Left forelimb (tissue), 1 donor: ENCODE measurements around the gene CDH23.

Source experiments
- DNase-seq: peaks from one replicate; pipeline ENCODE4 v3.0.0-alpha.2; 2018; ENCODE audit warnings: low spot score

CDH23 gene

DNA sequence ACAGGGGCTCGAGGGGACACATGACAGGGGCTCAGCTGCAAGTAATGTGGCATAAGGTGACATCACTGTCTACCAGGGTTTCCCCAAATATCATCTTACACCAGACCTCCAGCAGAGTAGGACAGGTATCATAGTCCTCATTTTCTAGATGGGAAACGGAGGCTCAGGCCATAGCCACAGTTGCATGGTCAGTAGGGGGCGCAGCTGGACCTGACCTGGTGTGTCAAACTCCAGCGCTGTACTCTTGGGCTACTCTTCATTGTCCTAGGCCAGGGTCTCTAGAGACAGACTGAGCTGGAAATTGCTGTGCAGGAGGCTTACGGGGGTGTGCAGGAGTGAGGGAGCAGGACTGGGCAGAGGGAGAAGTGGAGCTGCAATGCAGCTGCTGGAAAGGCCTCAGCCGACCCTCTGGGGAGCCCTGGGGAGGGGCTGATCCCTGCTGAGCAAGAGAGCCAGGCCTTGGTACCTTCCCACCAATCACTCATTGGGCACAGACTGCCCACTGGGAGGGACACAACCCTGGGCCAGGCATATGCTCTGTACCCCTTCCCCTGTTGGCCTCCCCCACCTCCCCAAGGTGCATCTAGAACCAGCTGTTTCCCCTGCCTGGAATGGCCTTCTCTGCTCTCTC is 89.9 kb downstream of the CDH23 start:
- no peak for DNase-seq

GRCh38 chr10:71487726-71488125 is 91.0 kb downstream of the CDH23 start:
- no peak for DNase-seq

GRCh38 chr10:71489077-71489476 is 92.4 kb downstream of the CDH23 start:
- DNase-seq = no peak

DNA sequence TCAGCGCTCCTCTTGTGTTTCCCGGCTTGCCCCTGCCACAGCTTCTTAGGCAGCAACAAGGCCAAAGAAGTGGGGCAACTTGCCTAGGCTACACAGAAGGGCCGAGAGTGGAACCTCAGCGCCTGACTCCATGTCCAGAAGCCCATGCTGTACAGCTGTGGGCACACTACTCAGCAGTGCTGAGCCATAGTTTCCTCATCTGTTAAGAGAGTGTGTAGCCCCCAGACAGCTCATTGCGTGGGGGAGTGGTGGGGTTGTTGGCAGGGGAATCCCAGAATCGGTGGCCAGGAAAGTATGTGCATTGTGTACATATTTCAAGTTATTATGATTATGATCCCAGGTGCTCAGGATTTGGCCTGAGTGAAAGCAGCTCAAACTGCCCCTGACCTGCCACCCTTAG is 96.2 kb downstream of the CDH23 start:
- no peak for DNase-seq

DNA sequence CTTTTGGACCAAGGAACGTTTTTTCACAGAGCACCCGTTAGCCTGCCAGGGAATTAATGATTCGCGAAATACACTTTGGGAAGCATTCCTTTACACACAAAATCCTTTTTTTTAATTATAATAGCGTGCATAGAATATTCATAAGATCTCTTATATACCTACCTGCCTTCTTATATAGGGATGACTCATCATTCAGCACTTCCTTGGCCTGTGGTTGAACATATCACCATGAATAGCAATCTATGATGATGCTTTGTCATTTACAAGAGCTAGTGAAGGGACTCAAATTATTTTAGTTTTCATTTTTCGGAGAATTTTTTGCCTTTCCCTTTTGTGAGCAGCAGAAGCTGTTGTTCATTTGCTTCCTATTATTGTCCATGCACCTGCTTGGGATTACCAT is 97.0 kb downstream of the CDH23 start:
- DNase-seq = no peak

DNA sequence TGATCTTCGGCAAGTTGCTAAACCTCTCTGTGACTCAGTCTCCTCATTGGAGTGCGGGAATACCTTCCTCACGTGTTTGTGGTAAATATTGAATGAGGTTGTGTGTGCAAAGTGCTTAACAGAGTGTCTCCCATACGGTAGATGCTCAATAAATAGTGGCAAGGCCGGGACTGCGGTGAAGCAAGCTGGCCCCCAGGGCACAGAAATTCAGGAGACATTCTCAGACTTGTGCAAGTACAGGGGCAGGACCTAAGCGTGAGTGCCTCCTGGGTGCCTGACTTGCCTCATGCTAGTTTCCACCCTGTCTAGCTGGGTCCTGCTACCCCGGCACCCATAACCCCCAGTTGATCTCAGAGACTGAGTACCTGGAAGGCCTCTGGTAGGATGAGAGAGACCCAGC is 97.8 kb downstream of the CDH23 start:
- DNase-seq = no peak

DNA sequence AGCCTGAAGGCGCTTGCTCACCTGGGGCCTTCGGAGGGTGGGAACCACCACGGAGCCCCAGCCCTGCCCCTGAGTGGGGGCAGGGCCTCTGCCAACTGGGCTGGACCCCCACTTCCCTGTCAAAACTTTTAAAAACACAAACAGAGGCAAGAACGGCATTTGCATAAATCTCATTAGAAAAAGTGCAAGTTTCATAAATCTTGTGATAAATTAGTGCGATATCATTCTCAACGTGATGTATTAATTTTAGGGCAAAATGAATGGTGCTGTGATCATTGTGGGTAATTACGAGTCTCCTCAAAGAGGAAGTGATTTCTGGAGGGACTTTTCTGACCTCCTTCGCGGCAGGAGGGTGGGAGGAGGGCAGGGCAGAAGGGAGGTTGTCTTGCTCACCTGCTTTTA is 98.3 kb downstream of the CDH23 start:
- DNase-seq = no peak

DNA sequence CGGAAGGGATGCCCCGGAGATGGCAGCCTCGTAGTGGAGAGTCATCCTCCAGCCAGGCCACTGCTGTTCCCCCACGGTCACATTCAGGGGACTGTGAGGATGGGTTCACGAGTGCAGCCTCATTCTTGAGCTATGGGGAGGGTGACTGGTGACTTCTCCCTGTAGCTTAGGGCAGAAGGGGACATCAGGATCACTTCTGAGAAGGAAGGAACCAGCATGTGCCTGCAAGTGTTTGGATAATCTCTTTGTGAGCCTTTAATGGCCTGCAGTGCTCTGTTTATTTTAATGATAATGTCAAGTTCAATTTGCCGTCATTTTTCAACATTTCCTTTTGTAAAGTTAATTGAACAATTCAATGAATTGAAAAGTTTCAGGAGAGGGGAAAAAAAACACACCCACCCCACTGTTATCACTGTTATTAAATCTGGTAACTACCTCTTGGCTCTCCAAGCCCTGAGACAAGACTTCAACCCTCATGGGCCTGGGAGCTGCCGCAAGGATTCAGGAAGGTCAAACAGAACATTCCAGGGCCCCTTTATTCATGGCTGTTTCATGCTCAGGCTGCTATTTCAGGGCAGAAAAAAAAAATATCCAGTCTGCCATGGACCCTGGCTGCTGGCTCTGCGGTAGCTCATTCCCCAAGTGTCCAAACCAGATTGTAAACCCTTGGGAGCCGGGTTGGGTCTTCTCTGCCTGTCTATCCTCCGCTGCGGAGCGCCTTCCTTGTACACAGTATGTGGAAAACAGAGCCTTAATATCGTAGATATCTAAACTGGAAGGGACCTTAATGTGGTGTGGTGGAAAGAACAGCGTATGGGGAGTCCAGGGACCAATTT is 100.4 kb downstream of the CDH23 start:
- no peak for DNase-seq

GRCh38 chr10:71497763-71498326 is 101.1 kb downstream of the CDH23 start:
- no peak for DNase-seq

DNA sequence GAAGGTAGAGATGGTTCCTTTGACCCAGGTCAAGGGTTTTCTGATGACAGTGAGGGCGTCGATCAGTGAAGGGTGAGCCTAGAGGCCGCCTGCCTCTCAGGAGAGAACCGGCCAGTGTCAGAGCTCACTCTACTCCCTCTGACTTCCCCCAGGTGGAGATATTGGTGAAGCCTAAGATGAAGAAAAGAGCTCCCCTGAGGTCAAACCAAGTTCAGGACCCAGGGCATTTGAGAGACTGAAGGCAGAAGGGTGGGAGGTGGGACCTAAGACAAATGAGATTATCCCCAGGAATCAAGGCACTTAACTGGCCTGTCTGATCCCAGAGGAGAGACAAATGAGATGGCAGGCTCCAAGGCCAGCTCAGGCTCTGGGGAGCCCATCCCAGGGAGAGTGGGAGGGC is 104.7 kb downstream of the CDH23 start:
- DNase-seq = no peak

GRCh38 chr10:71502190-71502589 is 105.5 kb downstream of the CDH23 start:
- no peak for DNase-seq

GRCh38 chr10:71502851-71503250 is 106.1 kb downstream of the CDH23 start:
- DNase-seq = no peak

DNA sequence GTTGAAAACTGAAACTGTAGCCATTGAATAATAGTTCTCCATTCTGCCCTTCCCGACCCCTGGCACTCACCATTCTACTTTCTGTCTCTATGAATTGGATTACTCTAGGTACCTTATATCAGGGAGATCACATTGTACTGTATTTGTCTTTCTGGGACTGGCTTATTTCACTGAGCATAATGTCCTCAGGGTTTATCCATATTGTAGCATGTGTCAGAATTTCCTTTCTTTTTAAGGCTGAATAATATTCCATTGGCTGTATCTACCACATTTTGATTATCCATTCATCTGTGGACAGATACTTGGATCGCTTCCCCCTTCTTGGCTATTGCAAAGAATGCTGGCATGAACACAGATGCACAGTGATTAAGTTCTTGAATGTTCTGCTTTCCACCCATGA is 107.4 kb downstream of the CDH23 start:
- no peak for DNase-seq

- DNase-seq = no peak
These were observed 107.8 kb downstream of the CDH23 start for GRCh38 chr10:71504570-71504969.

GRCh38 chr10:71505862-71506261 is 109.1 kb downstream of the CDH23 start:
- no peak for DNase-seq

DNA sequence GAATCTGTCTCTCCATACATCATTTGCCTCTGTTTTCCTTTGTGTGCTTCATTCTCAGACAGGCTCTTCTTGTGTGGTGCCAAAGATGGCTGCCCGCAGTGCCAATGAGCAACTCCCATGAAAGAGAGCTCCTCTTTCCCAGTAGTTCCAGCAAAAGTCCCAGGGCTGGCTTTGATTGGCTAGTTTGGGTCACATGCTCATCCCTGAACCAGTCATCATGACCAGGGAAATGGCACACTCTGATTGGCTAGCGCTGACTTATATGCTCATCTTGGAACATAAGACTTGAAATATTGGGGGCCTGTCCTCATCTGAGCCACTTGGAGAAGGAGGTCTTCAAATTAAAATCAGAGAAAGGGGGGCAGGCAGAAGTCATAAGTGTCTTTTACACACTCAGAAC is 112.7 kb downstream of the CDH23 start:
- no peak for DNase-seq

- no peak for DNase-seq
These were observed 114.5 kb downstream of the CDH23 start for GRCh38 chr10:71511206-71511605.

DNA sequence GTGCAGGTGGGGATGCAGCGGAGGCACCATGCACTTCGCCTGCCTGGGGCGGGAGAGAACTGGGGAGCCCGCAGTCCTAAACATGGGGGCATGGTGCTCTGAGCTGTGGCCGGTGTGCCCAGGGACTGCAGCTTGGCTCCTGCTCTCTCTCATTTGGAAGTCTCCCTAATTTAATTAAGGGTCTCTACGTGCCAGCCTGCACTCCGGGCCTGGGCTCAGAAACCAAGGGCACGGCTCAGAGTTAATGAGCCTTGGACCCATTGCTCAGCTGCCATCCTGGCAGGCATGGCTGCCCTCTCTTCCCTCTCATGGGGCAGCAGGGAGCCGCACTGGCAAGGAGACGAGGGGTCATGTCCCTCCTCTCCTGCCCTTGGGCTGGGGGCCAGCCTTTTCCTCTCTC is 115.6 kb downstream of the CDH23 start:
- no peak for DNase-seq

DNA sequence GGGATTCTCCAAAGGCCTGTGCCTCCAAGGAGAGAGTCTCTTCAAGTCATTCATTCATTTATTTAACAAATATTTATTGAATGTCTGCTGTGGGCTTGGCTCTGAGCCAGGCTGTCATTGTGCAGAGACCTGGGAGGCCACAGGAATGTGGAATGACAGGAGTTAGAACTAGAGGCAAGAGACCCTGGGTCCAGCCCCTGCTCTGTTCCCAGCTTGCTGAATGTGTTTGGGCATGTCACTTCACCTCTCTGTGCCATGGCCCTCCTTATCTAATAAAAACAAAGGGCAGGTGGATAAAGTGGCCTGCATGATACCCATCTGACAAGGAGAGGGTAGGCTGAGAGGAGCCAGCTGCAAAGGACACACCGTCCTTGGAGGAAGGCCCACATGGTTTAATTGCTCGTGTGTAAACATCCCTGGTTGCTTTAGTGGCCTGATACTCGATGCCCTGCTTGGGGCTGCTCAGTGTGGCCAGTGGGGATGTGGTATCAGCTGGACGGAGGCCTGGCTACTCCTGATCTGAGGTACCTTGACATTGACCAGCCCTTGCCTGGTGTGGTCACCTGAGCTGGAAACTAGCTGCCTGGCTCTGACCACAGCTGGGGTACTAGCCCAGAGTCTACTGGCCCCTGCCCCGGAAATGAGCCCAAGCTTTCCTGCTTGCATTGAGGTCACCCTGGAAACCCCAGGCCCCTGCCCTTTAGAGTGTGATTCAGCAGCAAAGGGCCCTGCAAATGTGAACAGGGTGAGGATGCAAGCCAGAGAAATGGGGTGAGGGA is 116.2 kb downstream of the CDH23 start:
- no peak for DNase-seq

GRCh38 chr10:71513540-71513853 is 116.8 kb downstream of the CDH23 start:
- DNase-seq = no peak

- no peak for DNase-seq
These were observed 117.2 kb downstream of the CDH23 start for GRCh38 chr10:71513936-71514335.

- DNase-seq = no peak
These were observed 118.9 kb downstream of the CDH23 start for GRCh38 chr10:71515531-71516172.
